GM12878 (cell line): ENCODE results near the gene PRF1. TPM values are rescaled to one million over a fixed set of nuclear protein-coding genes. Genes with fewer than 3 reads are reported as not detected.

Experiments used
- ATF7 ChIP-seq: fragments of 450-650 bp; IDR thresholded peaks from 2 replicates; pipeline ENCODE4 v1.6.1; 2016; ENCODE audit warnings: low read depth, mild to moderate bottlenecking
- BCL11A ChIP-seq: IDR thresholded peaks from 2 replicates; pipeline ENCODE4 v1.6.1; 2011; ENCODE audit warnings: low read depth, low read length
- CEBPB ChIP-seq, 2 experiments: fragments of 150-350 bp in 1 of 2; IDR thresholded peaks; 2 replicates each; pipeline ENCODE4 v1.6.1; 2012 to 2014; ENCODE audit warnings: low read depth in 2 of 2, low read length in 2 of 2, borderline replicate concordance in 1 of 2, inconsistent platforms in 1 of 2
- EP300 ChIP-seq, 2 experiments: fragments of 150-350 bp in 1 of 2; IDR thresholded peaks; 2 replicates each; pipeline ENCODE4 v1.6.1; 2011 to 2012; ENCODE audit warnings: low read depth in 2 of 2, low read length in 2 of 2, borderline replicate concordance in 1 of 2, improper control_type of control experiment in 1 of 2, inconsistent platforms in 1 of 2; ENCODE audit not compliant: control insufficient read depth in 1 of 2
- ETV6 ChIP-seq, 2 experiments: fragments of 450-650 bp in 1 of 2; IDR thresholded peaks in 1 of 2; conservative IDR thresholded peaks in 1 of 2; 2 replicates each; pipeline ENCODE4 v1.6.1; 2014; ENCODE audit warnings: antibody characterized with exemption in 1 of 2, borderline replicate concordance in 1 of 2, low read depth in 1 of 2, mild to moderate bottlenecking in 1 of 2, moderate library complexity in 1 of 2
- GABPA ChIP-seq: IDR thresholded peaks from 2 replicates; pipeline ENCODE4 v1.6.1; 2014; ENCODE audit warnings: antibody characterized with exemption, low read depth, mild to moderate bottlenecking, inconsistent platforms
- IRF4 ChIP-seq: IDR thresholded peaks from 2 replicates; pipeline ENCODE4 v1.6.1; 2011; ENCODE audit warnings: low read depth, low read length
- JUND ChIP-seq: IDR thresholded peaks from 2 replicates; pipeline ENCODE4 v1.6.1; 2012; ENCODE audit warnings: low read depth, mild to moderate bottlenecking, low read length, improper control_type of control experiment, moderate library complexity
- MTA2 ChIP-seq: fragments of 450-650 bp; IDR thresholded peaks from 2 replicates; pipeline ENCODE4 v1.6.1; 2016; ENCODE audit warnings: low read depth, mild to moderate bottlenecking, moderate library complexity
- NR2F1 ChIP-seq: fragments of 450-650 bp; conservative IDR thresholded peaks from 2 replicates; pipeline ENCODE4 v1.6.1; 2017; ENCODE audit warnings: mild to moderate bottlenecking
- PAX5 ChIP-seq: IDR thresholded peaks from 2 replicates; pipeline ENCODE4 v1.6.1; 2011; ENCODE audit warnings: low read depth, low read length, borderline replicate concordance
- RBBP5 ChIP-seq: fragments of 200-600 bp; sonication (generic); conservative IDR thresholded peaks from 2 replicates; pipeline ENCODE4 v1.6.1; 2016
- RFX5 ChIP-seq: IDR thresholded peaks from 2 replicates; pipeline ENCODE4 v1.6.1; 2011; ENCODE audit warnings: low read depth, low read length, improper control_type of control experiment
- SREBF2 ChIP-seq: IDR thresholded peaks from 2 replicates; pipeline ENCODE4 v1.6.1; 2012; ENCODE audit warnings: mild to moderate bottlenecking, low read length
- TCF7 ChIP-seq: IDR thresholded peaks from 2 replicates; pipeline ENCODE4 v1.6.1; 2014; ENCODE audit warnings: antibody characterized with exemption, borderline replicate concordance
- ZNF274 ChIP-seq: IDR thresholded peaks from one replicate; pipeline ENCODE4 v1.8.0; 2011; ENCODE audit not compliant: insufficient read length, insufficient read depth
- polyA plus RNA-seq, 11 experiments: library from polyadenylated mRNA; depleted of rRNA in 4 of 11; unstranded in 6 of 11; stranded (reverse) in 5 of 11; fragments of >200 nt; fragmentation: Nextera tagmentation in 4 of 11; fragmentation: Illumina TruSeq in 1 of 11; extraction: Ambion mirVana in 4 of 11; extraction: Trizol in 1 of 11; gene quantifications; 1 replicate in 1 of 11; 2 replicates in 10 of 11; pipeline versions ENCODE4 v1.2.1 to v1.2.3, GENCODE V29; 2011 to 2016; ENCODE audit warnings: inconsistent platforms in 2 of 11, missing spikeins in 2 of 11, low read depth in 1 of 11
- total RNA-seq, 4 experiments: library from RNA; depleted of rRNA in 3 of 4; stranded (reverse); fragments of >200 nt in 3 of 4; fragmentation: Illumina TruSeq in 1 of 4; extraction: Trizol in 1 of 4; gene quantifications; 2 replicates each; pipeline versions ENCODE4 v1.2.1 to v1.2.3, GENCODE V29; 2013 to 2021
- TF ChIP-seq, protein P1 (sequence below): IDR thresholded peaks from 2 replicates; pipeline ENCODE4 v1.6.1; 2012; ENCODE audit warnings: low read depth, low read length, improper control_type of control experiment
- TF ChIP-seq, protein P2 (sequence below): fragments of 450-650 bp; IDR thresholded peaks from 2 replicates; pipeline ENCODE4 v1.6.1; 2017; ENCODE audit warnings: borderline replicate concordance
- TF ChIP-seq, protein P3 (sequence below): fragments of 450-650 bp; IDR thresholded peaks from 2 replicates; pipeline ENCODE4 v1.6.1; 2016; ENCODE audit warnings: mild to moderate bottlenecking
- TF ChIP-seq, protein P4 (sequence below): fragments of 450-650 bp; formaldehyde crosslinking; IDR thresholded peaks from 2 replicates; pipeline ENCODE4 v1.5.0; 2022; ENCODE audit warnings: mild to moderate bottlenecking, missing genetic modification characterization
- TF ChIP-seq, protein P5 (sequence below): fragments of 450-650 bp; conservative IDR thresholded peaks from 2 replicates; pipeline ENCODE4 v1.6.1; 2017; ENCODE audit warnings: mild to moderate bottlenecking, moderate library complexity

The PRF1 gene
- total and polyA plus RNA-seq, 10 of the 15 experiments (the other 5 are each of a cell fraction or from before 2014, with no cell fraction given) = 0.84 to 15.7 (median 1.3) TPM

DNA sequence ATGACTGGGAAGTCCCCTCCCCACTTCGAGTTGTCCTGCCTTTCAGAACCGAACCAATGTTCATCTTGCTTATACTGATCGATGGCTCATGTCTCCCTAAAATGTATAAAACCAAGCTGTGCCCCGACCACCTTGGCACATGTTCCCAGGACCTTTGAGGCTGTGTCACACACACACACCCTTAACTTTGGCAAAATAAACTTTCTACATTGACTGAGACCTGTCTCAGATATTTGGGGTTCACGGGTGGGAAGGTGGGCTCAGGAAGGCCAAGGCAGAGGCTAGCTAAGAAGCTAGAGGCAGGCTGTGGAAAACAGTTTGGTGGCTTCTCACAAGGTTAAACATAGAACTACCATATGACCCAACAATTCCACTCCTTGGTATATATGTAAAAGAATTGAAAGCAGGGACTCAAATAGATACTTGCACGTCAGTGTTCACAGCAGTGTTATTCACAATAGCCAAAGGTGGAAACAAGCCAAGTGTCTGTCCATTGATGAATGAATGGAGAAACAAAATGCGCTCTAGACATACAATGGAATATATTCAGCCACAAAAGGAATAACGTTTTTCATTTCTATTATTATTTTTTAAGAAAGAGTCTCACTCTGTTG is 15.4 kb downstream of the PRF1 start (continued):
- TF ChIP-seq NR2F1 = peak; percentile 33
- TF ChIP-seq RFX5 = no peak
- TF ChIP-seq, protein P1, sequence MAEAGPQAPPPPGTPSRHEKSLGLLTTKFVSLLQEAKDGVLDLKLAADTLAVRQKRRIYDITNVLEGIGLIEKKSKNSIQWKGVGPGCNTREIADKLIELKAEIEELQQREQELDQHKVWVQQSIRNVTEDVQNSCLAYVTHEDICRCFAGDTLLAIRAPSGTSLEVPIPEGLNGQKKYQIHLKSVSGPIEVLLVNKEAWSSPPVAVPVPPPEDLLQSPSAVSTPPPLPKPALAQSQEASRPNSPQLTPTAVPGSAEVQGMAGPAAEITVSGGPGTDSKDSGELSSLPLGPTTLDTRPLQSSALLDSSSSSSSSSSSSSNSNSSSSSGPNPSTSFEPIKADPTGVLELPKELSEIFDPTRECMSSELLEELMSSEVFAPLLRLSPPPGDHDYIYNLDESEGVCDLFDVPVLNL = no peak
- TF ChIP-seq ZNF274 = no peak
- no peak for TF ChIP-seq CEBPB (IDR thresholded peaks at IDR 0.05; ENCODE audit: borderline replicate concordance in 1 of 2, low read depth in 2 of 2, low read length in 2 of 2)
- TF ChIP-seq MTA2 = peak; percentile 75; the same call in 1 of the 2 replicates
- TF ChIP-seq, protein P2, sequence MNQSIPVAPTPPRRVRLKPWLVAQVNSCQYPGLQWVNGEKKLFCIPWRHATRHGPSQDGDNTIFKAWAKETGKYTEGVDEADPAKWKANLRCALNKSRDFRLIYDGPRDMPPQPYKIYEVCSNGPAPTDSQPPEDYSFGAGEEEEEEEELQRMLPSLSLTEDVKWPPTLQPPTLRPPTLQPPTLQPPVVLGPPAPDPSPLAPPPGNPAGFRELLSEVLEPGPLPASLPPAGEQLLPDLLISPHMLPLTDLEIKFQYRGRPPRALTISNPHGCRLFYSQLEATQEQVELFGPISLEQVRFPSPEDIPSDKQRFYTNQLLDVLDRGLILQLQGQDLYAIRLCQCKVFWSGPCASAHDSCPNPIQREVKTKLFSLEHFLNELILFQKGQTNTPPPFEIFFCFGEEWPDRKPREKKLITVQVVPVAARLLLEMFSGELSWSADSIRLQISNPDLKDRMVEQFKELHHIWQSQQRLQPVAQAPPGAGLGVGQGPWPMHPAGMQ = no peak
- TF ChIP-seq TCF7 = no peak
- no peak for TF ChIP-seq SREBF2
- TF ChIP-seq, protein P3, sequence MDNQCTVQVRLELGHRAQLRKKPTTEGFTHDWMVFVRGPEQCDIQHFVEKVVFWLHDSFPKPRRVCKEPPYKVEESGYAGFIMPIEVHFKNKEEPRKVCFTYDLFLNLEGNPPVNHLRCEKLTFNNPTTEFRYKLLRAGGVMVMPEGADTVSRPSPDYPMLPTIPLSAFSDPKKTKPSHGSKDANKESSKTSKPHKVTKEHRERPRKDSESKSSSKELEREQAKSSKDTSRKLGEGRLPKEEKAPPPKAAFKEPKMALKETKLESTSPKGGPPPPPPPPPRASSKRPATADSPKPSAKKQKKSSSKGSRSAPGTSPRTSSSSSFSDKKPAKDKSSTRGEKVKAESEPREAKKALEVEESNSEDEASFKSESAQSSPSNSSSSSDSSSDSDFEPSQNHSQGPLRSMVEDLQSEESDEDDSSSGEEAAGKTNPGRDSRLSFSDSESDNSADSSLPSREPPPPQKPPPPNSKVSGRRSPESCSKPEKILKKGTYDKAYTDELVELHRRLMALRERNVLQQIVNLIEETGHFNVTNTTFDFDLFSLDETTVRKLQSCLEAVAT = no peak
- TF ChIP-seq ATF7 = peak; percentile 86
- TF ChIP-seq GABPA = no peak
- no peak for TF ChIP-seq BCL11A
- 0 out of 2 replicates have a peak, but pooled peaks have one; percentile 16 for TF ChIP-seq PAX5
- TF ChIP-seq, protein P4, sequence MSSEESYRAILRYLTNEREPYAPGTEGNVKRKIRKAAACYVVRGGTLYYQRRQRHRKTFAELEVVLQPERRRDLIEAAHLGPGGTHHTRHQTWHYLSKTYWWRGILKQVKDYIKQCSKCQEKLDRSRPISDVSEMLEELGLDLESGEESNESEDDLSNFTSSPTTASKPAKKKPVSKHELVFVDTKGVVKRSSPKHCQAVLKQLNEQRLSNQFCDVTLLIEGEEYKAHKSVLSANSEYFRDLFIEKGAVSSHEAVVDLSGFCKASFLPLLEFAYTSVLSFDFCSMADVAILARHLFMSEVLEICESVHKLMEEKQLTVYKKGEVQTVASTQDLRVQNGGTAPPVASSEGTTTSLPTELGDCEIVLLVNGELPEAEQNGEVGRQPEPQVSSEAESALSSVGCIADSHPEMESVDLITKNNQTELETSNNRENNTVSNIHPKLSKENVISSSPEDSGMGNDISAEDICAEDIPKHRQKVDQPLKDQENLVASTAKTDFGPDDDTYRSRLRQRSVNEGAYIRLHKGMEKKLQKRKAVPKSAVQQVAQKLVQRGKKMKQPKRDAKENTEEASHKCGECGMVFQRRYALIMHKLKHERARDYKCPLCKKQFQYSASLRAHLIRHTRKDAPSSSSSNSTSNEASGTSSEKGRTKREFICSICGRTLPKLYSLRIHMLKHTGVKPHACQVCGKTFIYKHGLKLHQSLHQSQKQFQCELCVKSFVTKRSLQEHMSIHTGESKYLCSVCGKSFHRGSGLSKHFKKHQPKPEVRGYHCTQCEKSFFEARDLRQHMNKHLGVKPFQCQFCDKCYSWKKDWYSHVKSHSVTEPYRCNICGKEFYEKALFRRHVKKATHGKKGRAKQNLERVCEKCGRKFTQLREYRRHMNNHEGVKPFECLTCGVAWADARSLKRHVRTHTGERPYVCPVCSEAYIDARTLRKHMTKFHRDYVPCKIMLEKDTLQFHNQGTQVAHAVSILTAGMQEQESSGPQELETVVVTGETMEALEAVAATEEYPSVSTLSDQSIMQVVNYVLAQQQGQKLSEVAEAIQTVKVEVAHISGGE = no peak
- 0 out of 2 replicates have a peak, but pooled peaks have one; percentile 25 for TF ChIP-seq IRF4
- peak; percentile 83 to 88 for TF ChIP-seq EP300 (IDR thresholded peaks at IDR 0.05; ENCODE audit: borderline replicate concordance in 1 of 2, control insufficient read depth in 1 of 2, low read depth in 2 of 2, low read length in 2 of 2)
- TF ChIP-seq RBBP5 = no peak
- TF ChIP-seq ETV6 (conservative IDR thresholded peaks at IDR 0.05 in 1 of 2, IDR thresholded peaks at IDR 0.05 in 1 of 2; ENCODE audit: borderline replicate concordance in 1 of 2, low read depth in 1 of 2) = no peak
- TF ChIP-seq, protein P5, sequence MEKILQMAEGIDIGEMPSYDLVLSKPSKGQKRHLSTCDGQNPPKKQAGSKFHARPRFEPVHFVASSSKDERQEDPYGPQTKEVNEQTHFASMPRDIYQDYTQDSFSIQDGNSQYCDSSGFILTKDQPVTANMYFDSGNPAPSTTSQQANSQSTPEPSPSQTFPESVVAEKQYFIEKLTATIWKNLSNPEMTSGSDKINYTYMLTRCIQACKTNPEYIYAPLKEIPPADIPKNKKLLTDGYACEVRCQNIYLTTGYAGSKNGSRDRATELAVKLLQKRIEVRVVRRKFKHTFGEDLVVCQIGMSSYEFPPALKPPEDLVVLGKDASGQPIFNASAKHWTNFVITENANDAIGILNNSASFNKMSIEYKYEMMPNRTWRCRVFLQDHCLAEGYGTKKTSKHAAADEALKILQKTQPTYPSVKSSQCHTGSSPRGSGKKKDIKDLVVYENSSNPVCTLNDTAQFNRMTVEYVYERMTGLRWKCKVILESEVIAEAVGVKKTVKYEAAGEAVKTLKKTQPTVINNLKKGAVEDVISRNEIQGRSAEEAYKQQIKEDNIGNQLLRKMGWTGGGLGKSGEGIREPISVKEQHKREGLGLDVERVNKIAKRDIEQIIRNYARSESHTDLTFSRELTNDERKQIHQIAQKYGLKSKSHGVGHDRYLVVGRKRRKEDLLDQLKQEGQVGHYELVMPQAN = no peak
- TF ChIP-seq JUND = 0 out of 2 replicates have a peak, but pooled peaks have one; percentile 30
